A549 (cell line): ENCODE measurements around the gene SLC9A9.
"Not testable (repeated sequence)": the region's sequence is repeated elsewhere in the genome, so short reads cannot be mapped to it uniquely, and the experiment has no call there.

Experiments
- BHLHE40 ChIP-seq: IDR thresholded peaks from 2 replicates; pipeline ENCODE4 v1.6.1; 2012; ENCODE audit warnings: low read depth, low read length, inconsistent platforms
- CEBPB ChIP-seq, 2 experiments: fragments of >200 bp in 1 of 2; sonication (Bioruptor Twin) in 1 of 2; formaldehyde crosslinking in 1 of 2; IDR thresholded peaks; 2 replicates each; pipeline ENCODE4 v1.6.1; 2012 to 2016
- CHD2 ChIP-seq: fragments of 150-350 bp; IDR thresholded peaks from 2 replicates; pipeline ENCODE4 v1.6.1; 2014; ENCODE audit warnings: low read length; ENCODE audit not compliant: partially characterized antibody
- EP300 ChIP-seq, 2 experiments: fragments of >200 bp; sonication (Bioruptor Twin); formaldehyde crosslinking; IDR thresholded peaks; 2 replicates in 1 of 2; 3 replicates in 1 of 2; pipeline ENCODE4 v1.6.1; 2016 to 2017
- ESRRA ChIP-seq: fragments of 150-350 bp; IDR thresholded peaks from 2 replicates; pipeline ENCODE4 v1.6.1; 2014; ENCODE audit warnings: mild to moderate bottlenecking, low read length, borderline replicate concordance
- GATA3 ChIP-seq: IDR thresholded peaks from 2 replicates; pipeline ENCODE4 v1.6.1; 2012; ENCODE audit warnings: borderline replicate concordance
- KDM1A ChIP-seq: fragments of 200-600 bp; sonication (generic); IDR thresholded peaks from 2 replicates; pipeline ENCODE4 v1.6.1; 2016; ENCODE audit warnings: low read depth, mild to moderate bottlenecking
- MAFK ChIP-seq: fragments of 450-650 bp; IDR thresholded peaks from 2 replicates; pipeline ENCODE4 v1.6.1; 2014; ENCODE audit not compliant: partially characterized antibody
- POLR2A ChIP-seq: IDR thresholded peaks from 2 replicates; pipeline ENCODE4 v1.6.1; 2012; ENCODE audit warnings: mild to moderate bottlenecking, low read length
- RFX5 ChIP-seq: fragments of 450-650 bp; IDR thresholded peaks from 2 replicates; pipeline ENCODE4 v1.7.1; 2014; ENCODE audit warnings: antibody characterized with exemption, mild to moderate bottlenecking, moderate library complexity
- SMC3 ChIP-seq: fragments of >200 bp; sonication (Bioruptor Twin); formaldehyde crosslinking; IDR thresholded peaks from 3 replicates; pipeline ENCODE4 v1.6.1; 2018; ENCODE audit warnings: inconsistent platforms
- ZC3H11A ChIP-seq: fragments of 450-650 bp; IDR thresholded peaks from 2 replicates; pipeline ENCODE4 v1.6.1; 2014; ENCODE audit warnings: antibody characterized with exemption, mild to moderate bottlenecking
- TF ChIP-seq, protein P1 (sequence below): fragments of >200 bp; sonication (Bioruptor Twin); formaldehyde crosslinking; IDR thresholded peaks from 3 replicates; pipeline ENCODE4 v1.5.1; 2016

DNA sequence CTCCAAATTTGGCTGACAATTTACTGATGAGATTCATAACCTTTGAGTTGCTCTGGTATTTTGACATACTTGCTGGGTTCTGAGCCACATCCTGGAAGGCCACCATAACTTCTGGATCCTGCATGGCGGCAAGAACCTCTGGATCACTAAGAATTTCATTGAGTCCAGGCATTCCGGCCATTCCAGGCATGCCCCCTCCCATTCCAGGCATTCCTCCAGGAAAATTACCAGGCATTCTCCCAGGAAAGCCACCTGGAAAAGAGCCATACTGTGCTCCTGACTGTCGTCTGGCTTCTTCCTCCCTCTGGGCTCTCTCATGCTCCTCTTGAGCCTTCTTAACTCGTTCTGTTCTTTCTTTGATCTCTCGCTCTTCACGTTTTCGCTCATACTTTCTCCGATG, 331.1 kb downstream of the SLC9A9 start:
- TF ChIP-seq, protein P1, sequence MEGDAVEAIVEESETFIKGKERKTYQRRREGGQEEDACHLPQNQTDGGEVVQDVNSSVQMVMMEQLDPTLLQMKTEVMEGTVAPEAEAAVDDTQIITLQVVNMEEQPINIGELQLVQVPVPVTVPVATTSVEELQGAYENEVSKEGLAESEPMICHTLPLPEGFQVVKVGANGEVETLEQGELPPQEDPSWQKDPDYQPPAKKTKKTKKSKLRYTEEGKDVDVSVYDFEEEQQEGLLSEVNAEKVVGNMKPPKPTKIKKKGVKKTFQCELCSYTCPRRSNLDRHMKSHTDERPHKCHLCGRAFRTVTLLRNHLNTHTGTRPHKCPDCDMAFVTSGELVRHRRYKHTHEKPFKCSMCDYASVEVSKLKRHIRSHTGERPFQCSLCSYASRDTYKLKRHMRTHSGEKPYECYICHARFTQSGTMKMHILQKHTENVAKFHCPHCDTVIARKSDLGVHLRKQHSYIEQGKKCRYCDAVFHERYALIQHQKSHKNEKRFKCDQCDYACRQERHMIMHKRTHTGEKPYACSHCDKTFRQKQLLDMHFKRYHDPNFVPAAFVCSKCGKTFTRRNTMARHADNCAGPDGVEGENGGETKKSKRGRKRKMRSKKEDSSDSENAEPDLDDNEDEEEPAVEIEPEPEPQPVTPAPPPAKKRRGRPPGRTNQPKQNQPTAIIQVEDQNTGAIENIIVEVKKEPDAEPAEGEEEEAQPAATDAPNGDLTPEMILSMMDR, result not testable (repeated sequence)
- TF ChIP-seq ESRRA; CEBPB (IDR thresholded peaks at IDR 0.05); GATA3; RFX5; MAFK; EP300 (IDR thresholded peaks at IDR 0.05); POLR2A; SMC3; KDM1A; CHD2; ZC3H11A; BHLHE40: not testable (repeated sequence)
